Measurements from ENCODE around the gene ADAMTSL4.

ADAMTSL4 gene

GRCh38 chr1:150546294-150546937 lies 2.8 kb upstream of the ADAMTSL4 start:
- Histone ChIP-seq H3K4me1 (peaks cover 18% of the 10 kb centered on the region), H3K27ac (no peak overlapping the region), H3K27me3 (peaks cover 12% of the 10 kb centered on the region; the same call in 1 of the 2 replicates), H3K9ac (no peak overlapping the region), H3K4me2 (no peak overlapping the region), H4K20me1 (0 out of 2 replicates have a peak, but pooled peaks cover 4% of the 10 kb centered on the region), H3K4me3 (no peak overlapping the region), H3K9me3 (no peaks in the 10 kb centered on the region), H3K36me3 (no peaks in the 10 kb centered on the region)
- no peak for TF ChIP-seq Cebpa-rat (IDR thresholded peaks at IDR 0.05)

GRCh38 chr1:150548324-150548631 lies 930 bp upstream of the ADAMTSL4 start:
- Histone ChIP-seq H3K27ac (no peak overlapping the region), H3K9me3 (no peaks in the 10 kb centered on the region), H3K9ac (peak overlapping the region; percentile 75; the same call in 1 of the 2 replicates), H3K4me3 (peak overlapping the region; percentile 68), H3K4me1 (peaks cover 37% of the 10 kb centered on the region), H3K27me3 (peaks cover 12% of the 10 kb centered on the region; the same call in 1 of the 2 replicates), H3K36me3 (no peaks in the 10 kb centered on the region), H4K20me1 (0 out of 2 replicates have a peak, but pooled peaks cover 4% of the 10 kb centered on the region), H3K4me2 (peak overlapping the region; percentile 97)
- no peak for TF ChIP-seq Cebpa-rat (IDR thresholded peaks at IDR 0.05)

GRCh38 chr1:150549496-150550221 lies 451 bp downstream of the ADAMTSL4 start:
- Histone ChIP-seq H3K4me2 (peak overlapping the region; percentile 97), H3K36me3 (no peaks in the 10 kb centered on the region), H4K20me1 (0 out of 2 replicates have a peak, but pooled peaks cover 4% of the 10 kb centered on the region), H3K9me3 (no peaks in the 10 kb centered on the region), H3K27me3 (peaks cover 12% of the 10 kb centered on the region; the same call in 1 of the 2 replicates), H3K4me1 (peaks cover 39% of the 10 kb centered on the region), H3K27ac (no peak overlapping the region), H3K4me3 (peak overlapping the region; percentile 68; the same call in 1 of the 2 replicates), H3K9ac (no peak overlapping the region)
- no peak for TF ChIP-seq Cebpa-rat (IDR thresholded peaks at IDR 0.05)

DNA sequence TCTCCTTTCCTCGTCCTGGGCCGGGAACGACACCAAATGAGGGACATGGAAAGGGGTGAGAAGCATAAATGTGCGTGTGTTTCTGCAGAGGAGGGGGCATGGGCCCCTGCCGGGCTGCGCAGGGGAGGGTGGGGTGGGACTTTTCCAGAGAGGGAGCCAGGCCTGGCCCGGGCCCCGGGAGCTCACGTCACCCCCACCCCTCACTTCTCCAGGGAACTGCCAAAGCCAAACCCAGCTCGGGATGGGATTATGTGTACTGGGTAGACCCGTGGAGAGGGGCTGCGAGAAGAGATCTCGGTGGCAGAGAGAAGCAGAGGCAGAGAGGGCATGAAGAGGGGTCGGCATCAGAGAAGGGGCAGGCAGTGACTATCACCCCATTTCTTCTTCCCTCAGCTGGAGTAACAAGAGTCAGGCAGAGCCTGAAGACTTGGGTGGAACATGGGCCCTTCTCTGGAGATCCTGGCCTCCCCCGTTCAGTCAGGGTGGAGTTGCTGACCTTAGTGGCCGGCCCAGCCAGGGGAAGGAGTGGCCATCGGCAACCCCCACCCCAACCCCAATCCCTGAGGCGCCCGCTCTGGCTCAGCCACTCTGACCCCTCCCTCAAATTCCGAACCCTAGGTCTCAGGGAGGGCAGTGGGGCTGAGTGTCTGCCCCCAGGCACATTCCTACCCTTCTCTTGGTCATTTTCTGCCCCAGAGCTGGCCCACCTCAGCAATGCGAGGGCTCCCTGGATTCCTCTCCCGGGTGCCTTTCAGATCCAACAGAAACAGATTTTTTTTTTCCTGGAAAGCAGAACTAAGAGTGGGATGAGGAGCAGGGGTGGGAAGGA lies 1.2 kb downstream of the ADAMTSL4 start:
- H3K4me3 ChIP-seq: no peak overlapping the region
- H3K9ac ChIP-seq: peak overlapping the region; percentile 41; the same call in 1 of the 2 replicates

GRCh38 chr1:150551051-150551783 lies 2.0 kb downstream of the ADAMTSL4 start:
- no peaks in the 10 kb centered on the region for H3K9me3 ChIP-seq
- peaks cover 12% of the 10 kb centered on the region; the same call in 1 of the 2 replicates for H3K27me3 ChIP-seq
- no peak overlapping the region for H3K4me3 ChIP-seq
- peak overlapping the region; percentile 41; the same call in 1 of the 2 replicates for H3K9ac ChIP-seq
- H3K36me3 ChIP-seq: no peaks in the 10 kb centered on the region
- peak overlapping the region; percentile 77 for H3K4me2 ChIP-seq
- no peak for TF ChIP-seq Cebpa-rat (IDR thresholded peaks at IDR 0.05)
- H4K20me1 ChIP-seq: 0 out of 2 replicates have a peak, but pooled peaks cover 4% of the 10 kb centered on the region
- peak overlapping the region; percentile 59 for H3K27ac ChIP-seq
- peaks cover 39% of the 10 kb centered on the region for H3K4me1 ChIP-seq

More for the DNA sequence above, 1.2 kb downstream of the ADAMTSL4 start:
- peaks cover 12% of the 10 kb centered on the region; the same call in 1 of the 2 replicates for H3K27me3 ChIP-seq
- TF ChIP-seq Cebpa-rat (IDR thresholded peaks at IDR 0.05): no peak
- H4K20me1 ChIP-seq: 0 out of 2 replicates have a peak, but pooled peaks cover 4% of the 10 kb centered on the region
- peaks cover 39% of the 10 kb centered on the region for H3K4me1 ChIP-seq
- no peaks in the 10 kb centered on the region for H3K36me3 ChIP-seq
- no peaks in the 10 kb centered on the region for H3K9me3 ChIP-seq
- peak overlapping the region; percentile 77 for H3K4me2 ChIP-seq
- peak overlapping the region; percentile 59 for H3K27ac ChIP-seq

DNA sequence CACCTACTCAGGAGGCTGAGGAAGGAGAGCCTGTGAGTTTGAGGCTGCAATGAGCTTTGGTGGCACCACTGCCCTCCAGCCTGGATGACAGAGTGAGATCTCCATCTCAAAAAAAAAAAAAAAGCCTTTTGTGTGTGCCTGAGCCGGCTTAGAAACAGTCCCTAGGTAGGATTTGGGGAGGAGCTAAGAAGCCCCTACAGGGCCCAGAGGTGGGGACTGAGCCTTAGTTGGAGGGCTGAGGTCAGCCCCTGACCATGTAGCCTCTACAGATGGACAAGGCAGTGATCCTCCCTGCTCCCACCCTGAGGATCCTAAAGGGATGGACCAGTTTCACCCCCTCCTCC lies 2.5 kb downstream of the ADAMTSL4 start:
- peaks cover 12% of the 10 kb centered on the region; the same call in 1 of the 2 replicates for H3K27me3 ChIP-seq
- 0 out of 2 replicates have a peak, but pooled peaks cover 4% of the 10 kb centered on the region for H4K20me1 ChIP-seq
- peaks cover 39% of the 10 kb centered on the region for H3K4me1 ChIP-seq
- H3K9ac ChIP-seq: no peak overlapping the region
- peak overlapping the region; percentile 59; the same call in 1 of the 2 replicates for H3K27ac ChIP-seq
- no peaks in the 10 kb centered on the region for H3K9me3 ChIP-seq
- H3K36me3 ChIP-seq: no peaks in the 10 kb centered on the region
- H3K4me3 ChIP-seq: no peak overlapping the region
- no peak for TF ChIP-seq Cebpa-rat (IDR thresholded peaks at IDR 0.05)
- peak overlapping the region; percentile 77 for H3K4me2 ChIP-seq

DNA sequence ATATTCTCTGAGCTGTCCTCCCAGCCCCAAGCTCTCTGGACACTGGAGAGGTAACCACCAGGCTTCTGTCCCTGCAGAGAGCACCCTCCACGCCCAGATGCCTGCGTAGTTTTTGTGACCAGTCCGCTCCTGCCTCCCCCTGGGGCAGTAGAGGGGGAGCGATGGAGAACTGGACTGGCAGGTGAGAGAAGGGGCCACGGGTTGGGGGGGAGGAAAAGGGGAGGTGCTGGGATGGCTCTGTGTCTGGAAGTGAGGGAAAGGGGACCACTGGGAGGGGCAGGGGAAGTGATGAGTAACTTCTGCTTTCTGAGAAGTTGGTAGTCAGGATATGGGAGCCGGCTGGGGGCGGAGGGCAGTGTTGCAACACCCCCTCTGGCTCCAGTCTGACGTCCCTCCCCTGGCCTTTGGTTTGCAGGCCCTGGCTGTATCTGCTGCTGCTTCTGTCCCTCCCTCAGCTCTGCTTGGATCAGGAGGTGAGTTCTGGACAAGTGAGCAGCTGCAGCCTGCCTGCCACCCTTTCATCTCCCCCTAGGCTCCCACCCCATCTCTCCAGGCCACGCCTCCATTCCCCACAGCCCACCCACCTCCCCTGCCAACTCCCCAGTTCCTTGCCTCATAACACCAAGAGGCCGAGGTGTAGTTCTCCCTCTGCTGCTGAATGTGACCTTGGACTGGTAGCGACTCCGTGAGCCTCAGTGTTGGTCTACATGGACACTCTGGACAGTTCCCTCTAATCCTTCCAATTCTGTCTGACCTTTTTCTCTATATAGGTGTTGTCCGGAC lies 3.1 kb downstream of the ADAMTSL4 start:
- H3K9me3 ChIP-seq: no peaks in the 10 kb centered on the region
- H4K20me1 ChIP-seq: 0 out of 2 replicates have a peak, but pooled peaks cover 4% of the 10 kb centered on the region
- H3K4me2 ChIP-seq: peak overlapping the region; percentile 77
- no peaks in the 10 kb centered on the region for H3K36me3 ChIP-seq
- no peak overlapping the region for H3K4me3 ChIP-seq
- peak overlapping the region; percentile 44; the same call in 1 of the 2 replicates for H3K27ac ChIP-seq
- H3K4me1 ChIP-seq: peaks cover 39% of the 10 kb centered on the region
- no peak overlapping the region for H3K9ac ChIP-seq
- TF ChIP-seq Cebpa-rat (IDR thresholded peaks at IDR 0.05): peak; percentile 93
- H3K27me3 ChIP-seq: peaks cover 12% of the 10 kb centered on the region; the same call in 1 of the 2 replicates

DNA sequence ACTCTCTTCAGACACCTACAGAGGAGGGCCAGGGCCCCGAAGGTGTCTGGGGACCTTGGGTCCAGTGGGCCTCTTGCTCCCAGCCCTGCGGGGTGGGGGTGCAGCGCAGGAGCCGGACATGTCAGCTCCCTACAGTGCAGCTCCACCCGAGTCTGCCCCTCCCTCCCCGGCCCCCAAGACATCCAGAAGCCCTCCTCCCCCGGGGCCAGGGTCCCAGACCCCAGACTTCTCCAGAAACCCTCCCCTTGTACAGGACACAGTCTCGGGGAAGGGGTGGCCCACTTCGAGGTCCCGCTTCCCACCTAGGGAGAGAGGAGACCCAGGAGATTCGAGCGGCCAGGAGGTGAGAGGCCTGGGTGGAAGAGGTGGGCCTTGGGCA lies 3.7 kb downstream of the ADAMTSL4 start:
- peak overlapping the region; percentile 44; the same call in 1 of the 2 replicates for H3K27ac ChIP-seq
- peak overlapping the region; percentile 77 for H3K4me2 ChIP-seq
- no peak overlapping the region for H3K4me3 ChIP-seq
- no peaks in the 10 kb centered on the region for H3K36me3 ChIP-seq
- H3K9me3 ChIP-seq: no peaks in the 10 kb centered on the region
- no peak overlapping the region for H3K9ac ChIP-seq
- H3K4me1 ChIP-seq: peaks cover 39% of the 10 kb centered on the region
- H3K27me3 ChIP-seq: peaks cover 12% of the 10 kb centered on the region; the same call in 1 of the 2 replicates
- TF ChIP-seq Cebpa-rat (IDR thresholded peaks at IDR 0.05): no peak
- H4K20me1 ChIP-seq: 0 out of 2 replicates have a peak, but pooled peaks cover 4% of the 10 kb centered on the region

Measured in BLaER1 (cell line).